ENCODE results near the gene NACAD.
"Not testable (repeated sequence)": the region's sequence is repeated elsewhere in the genome, so short reads cannot be mapped to it uniquely, and the experiment has no call there.

Gene NACAD

GRCh38 chr7:45036796-45037195 lies 52.0 kb downstream of the NACAD start:
- no peak for DNase-seq (ENCODE audit: low read depth in 2 of 2)
- TF ChIP-seq CTCF (IDR thresholded peaks at IDR 0.05; ENCODE audit: low read depth, low read length), result no peak
- H3K4me3 ChIP-seq (replicated peaks in 1 of 2; ENCODE audit: low read depth in 2 of 2, low read length in 2 of 2), result no peak overlapping the region

GRCh38 chr7:45036317-45036716 lies 52.5 kb downstream of the NACAD start:
- no peak for DNase-seq (ENCODE audit: low read depth in 2 of 2)
- no peak for TF ChIP-seq CTCF (IDR thresholded peaks at IDR 0.05; ENCODE audit: low read depth, low read length)
- H3K4me3 ChIP-seq (replicated peaks in 1 of 2; ENCODE audit: low read depth in 2 of 2, low read length in 2 of 2), result no peak overlapping the region

GRCh38 chr7:45035893-45036292 lies 52.9 kb downstream of the NACAD start:
- no peak for TF ChIP-seq CTCF (IDR thresholded peaks at IDR 0.05; ENCODE audit: low read depth, low read length)
- DNase-seq (ENCODE audit: low read depth in 2 of 2), result no peak
- no peak overlapping the region for H3K4me3 ChIP-seq (replicated peaks in 1 of 2; ENCODE audit: low read depth in 2 of 2, low read length in 2 of 2)

GRCh38 chr7:45035371-45035770 lies 53.4 kb downstream of the NACAD start:
- no peak for DNase-seq (ENCODE audit: low read depth in 2 of 2)
- TF ChIP-seq CTCF (IDR thresholded peaks at IDR 0.05; ENCODE audit: low read depth, low read length), result no peak
- H3K4me3 ChIP-seq (replicated peaks in 1 of 2; ENCODE audit: low read depth in 2 of 2, low read length in 2 of 2), result no peak overlapping the region

GRCh38 chr7:45034710-45035109 lies 54.1 kb downstream of the NACAD start:
- DNase-seq (ENCODE audit: low read depth in 2 of 2); H3K4me3 ChIP-seq (replicated peaks in 1 of 2; ENCODE audit: low read depth in 2 of 2, low read length in 2 of 2): not testable (repeated sequence)

GRCh38 chr7:45033931-45034290 lies 54.9 kb downstream of the NACAD start:
- DNase-seq (ENCODE audit: low read depth in 2 of 2), result peak in 1 of 2 donors; percentile 6
- TF ChIP-seq CTCF (IDR thresholded peaks at IDR 0.05; ENCODE audit: low read depth, low read length), result no peak
- H3K4me3 ChIP-seq (replicated peaks in 1 of 2; ENCODE audit: low read depth in 2 of 2, low read length in 2 of 2), result no peak overlapping the region

GRCh38 chr7:45033261-45033930 lies 55.4 kb downstream of the NACAD start:
- no peak overlapping the region for H3K4me3 ChIP-seq (replicated peaks in 1 of 2; ENCODE audit: low read depth in 2 of 2, low read length in 2 of 2)

More at GRCh38 chr7:45033261-45033930, 55.4 kb downstream of the NACAD start:
- DNase-seq (ENCODE audit: low read depth in 2 of 2), result peak in 1 of 2 donors; percentile 55
- no peak for TF ChIP-seq CTCF (IDR thresholded peaks at IDR 0.05; ENCODE audit: low read depth, low read length)
